ENCODE measurements around the gene C19orf81.

C19orf81 gene

GRCh38 chr19:50626011-50626410 lies 23.2 kb upstream of the C19orf81 start:
- Histone ChIP-seq H3K27ac (no peak overlapping the region), H3K27me3 (no peaks in the 10 kb centered on the region), H3K4me3 (ENCODE audit: low read depth in 1 of 2, low read length in 1 of 2) (no peak overlapping the region), H3K9me3 (no peaks in the 10 kb centered on the region), H3K4me1 (ENCODE audit: control insufficient read depth in 1 of 2, insufficient read depth in 1 of 2, low read depth in 1 of 2, low read length in 1 of 2) (no peaks in the 10 kb centered on the region), H3K36me3 (no peaks in the 10 kb centered on the region)
- TF ChIP-seq CTCF (IDR thresholded peaks at IDR 0.05): no peak

- H3K4me3 ChIP-seq (ENCODE audit: low read depth in 1 of 2, low read length in 1 of 2): no peak overlapping the region
- no peaks in the 10 kb centered on the region for H3K27me3 ChIP-seq
- no peaks in the 10 kb centered on the region for H3K9me3 ChIP-seq
- no peaks in the 10 kb centered on the region for H3K36me3 ChIP-seq
- TF ChIP-seq CTCF (IDR thresholded peaks at IDR 0.05): no peak
- no peak overlapping the region for H3K27ac ChIP-seq
- H3K4me1 ChIP-seq (ENCODE audit: control insufficient read depth in 1 of 2, insufficient read depth in 1 of 2, low read depth in 1 of 2, low read length in 1 of 2): no peaks in the 10 kb centered on the region
These were observed 22.4 kb upstream of the C19orf81 start for GRCh38 chr19:50626795-50627194.

GRCh38 chr19:50628146-50628545 lies 21.1 kb upstream of the C19orf81 start:
- H3K27me3 ChIP-seq: no peaks in the 10 kb centered on the region
- H3K9me3 ChIP-seq: no peaks in the 10 kb centered on the region
- no peaks in the 10 kb centered on the region for H3K36me3 ChIP-seq
- no peaks in the 10 kb centered on the region for H3K4me1 ChIP-seq (ENCODE audit: control insufficient read depth in 1 of 2, insufficient read depth in 1 of 2, low read depth in 1 of 2, low read length in 1 of 2)
- TF ChIP-seq CTCF (IDR thresholded peaks at IDR 0.05): no peak
- H3K4me3 ChIP-seq (ENCODE audit: low read depth in 1 of 2, low read length in 1 of 2): no peak overlapping the region
- H3K27ac ChIP-seq: no peak overlapping the region

- TF ChIP-seq CTCF (IDR thresholded peaks at IDR 0.05): no peak
- H3K4me3 ChIP-seq (ENCODE audit: low read depth in 1 of 2, low read length in 1 of 2): no peak overlapping the region
- H3K27me3 ChIP-seq: no peaks in the 10 kb centered on the region
- no peak overlapping the region for H3K27ac ChIP-seq
- no peaks in the 10 kb centered on the region for H3K4me1 ChIP-seq (ENCODE audit: control insufficient read depth in 1 of 2, insufficient read depth in 1 of 2, low read depth in 1 of 2, low read length in 1 of 2)
- H3K9me3 ChIP-seq: peaks cover under 1% of the 10 kb centered on the region
- no peaks in the 10 kb centered on the region for H3K36me3 ChIP-seq
These were observed 20.7 kb upstream of the C19orf81 start for GRCh38 chr19:50628551-50628950.

GRCh38 chr19:50629194-50629593 lies 20.1 kb upstream of the C19orf81 start:
- no peak for TF ChIP-seq CTCF (IDR thresholded peaks at IDR 0.05)
- no peak overlapping the region for H3K4me3 ChIP-seq (ENCODE audit: low read depth in 1 of 2, low read length in 1 of 2)
- H3K36me3 ChIP-seq: no peaks in the 10 kb centered on the region
- peaks cover 7% of the 10 kb centered on the region for H3K9me3 ChIP-seq
- no peaks in the 10 kb centered on the region for H3K4me1 ChIP-seq (ENCODE audit: control insufficient read depth in 1 of 2, insufficient read depth in 1 of 2, low read depth in 1 of 2, low read length in 1 of 2)
- H3K27ac ChIP-seq: no peak overlapping the region
- no peaks in the 10 kb centered on the region for H3K27me3 ChIP-seq

GRCh38 chr19:50629801-50630200 lies 19.4 kb upstream of the C19orf81 start:
- Histone ChIP-seq H3K4me3 (ENCODE audit: low read depth in 1 of 2, low read length in 1 of 2) (no peak overlapping the region), H3K27me3 (no peaks in the 10 kb centered on the region), H3K4me1 (ENCODE audit: control insufficient read depth in 1 of 2, insufficient read depth in 1 of 2, low read depth in 1 of 2, low read length in 1 of 2) (no peaks in the 10 kb centered on the region), H3K27ac (no peak overlapping the region), H3K9me3 (peaks cover 8% of the 10 kb centered on the region), H3K36me3 (no peaks in the 10 kb centered on the region)
- TF ChIP-seq CTCF (IDR thresholded peaks at IDR 0.05): no peak
